ENCODE data around the gene PRR36.
"Not testable (repeated sequence)": the region's sequence is repeated elsewhere in the genome, so short reads cannot be mapped to it uniquely, and the experiment has no call there.

The PRR36 gene

DNA sequence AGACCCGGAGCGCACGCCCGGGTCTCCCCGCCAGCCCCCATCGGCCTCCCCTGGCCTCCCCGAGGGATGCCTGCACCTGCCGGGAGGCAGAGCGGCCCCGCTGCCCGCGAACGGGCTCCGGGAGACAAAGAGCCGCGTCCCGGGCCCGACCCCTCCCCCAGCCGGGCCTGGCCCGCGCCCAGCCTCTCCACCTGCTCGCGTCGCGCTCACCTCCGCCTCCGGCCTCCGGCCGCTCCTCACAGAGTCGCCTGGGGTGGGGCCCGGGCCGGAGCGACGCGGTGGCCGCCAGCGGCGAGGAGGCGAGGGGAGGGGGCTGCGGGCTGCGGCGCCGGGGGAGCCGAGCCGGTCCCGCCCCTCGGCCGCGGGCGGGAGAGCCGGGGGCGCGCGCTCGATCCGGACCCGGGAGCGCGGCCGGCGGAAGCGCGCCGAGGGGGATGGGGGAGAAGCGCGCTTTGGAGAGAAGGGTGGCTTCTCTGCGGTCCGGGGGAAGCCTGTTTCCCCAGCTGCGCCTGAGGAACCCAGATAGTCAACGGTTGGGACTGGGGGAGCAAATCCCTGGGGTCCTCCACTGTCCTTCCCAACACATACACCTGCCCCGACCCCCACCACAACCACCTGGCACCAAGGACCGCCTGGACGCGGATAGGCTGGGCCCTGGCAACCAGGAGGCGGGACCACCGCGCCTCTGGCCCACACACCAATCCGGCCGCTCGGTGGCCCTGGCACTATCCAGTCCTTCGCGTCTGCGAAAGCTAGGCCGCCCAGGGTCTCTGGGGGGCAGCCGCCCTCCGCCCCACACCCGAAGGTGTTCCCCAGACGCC lies at the start of gene PRR36:
PRR36 (minus strand) TSS at position 315 of the 821 bp plus-strand sequence. CDS start 701 bp downstream, outside the sequence.
- peak; percentile 63 to 67 for DNase-seq

DNA sequence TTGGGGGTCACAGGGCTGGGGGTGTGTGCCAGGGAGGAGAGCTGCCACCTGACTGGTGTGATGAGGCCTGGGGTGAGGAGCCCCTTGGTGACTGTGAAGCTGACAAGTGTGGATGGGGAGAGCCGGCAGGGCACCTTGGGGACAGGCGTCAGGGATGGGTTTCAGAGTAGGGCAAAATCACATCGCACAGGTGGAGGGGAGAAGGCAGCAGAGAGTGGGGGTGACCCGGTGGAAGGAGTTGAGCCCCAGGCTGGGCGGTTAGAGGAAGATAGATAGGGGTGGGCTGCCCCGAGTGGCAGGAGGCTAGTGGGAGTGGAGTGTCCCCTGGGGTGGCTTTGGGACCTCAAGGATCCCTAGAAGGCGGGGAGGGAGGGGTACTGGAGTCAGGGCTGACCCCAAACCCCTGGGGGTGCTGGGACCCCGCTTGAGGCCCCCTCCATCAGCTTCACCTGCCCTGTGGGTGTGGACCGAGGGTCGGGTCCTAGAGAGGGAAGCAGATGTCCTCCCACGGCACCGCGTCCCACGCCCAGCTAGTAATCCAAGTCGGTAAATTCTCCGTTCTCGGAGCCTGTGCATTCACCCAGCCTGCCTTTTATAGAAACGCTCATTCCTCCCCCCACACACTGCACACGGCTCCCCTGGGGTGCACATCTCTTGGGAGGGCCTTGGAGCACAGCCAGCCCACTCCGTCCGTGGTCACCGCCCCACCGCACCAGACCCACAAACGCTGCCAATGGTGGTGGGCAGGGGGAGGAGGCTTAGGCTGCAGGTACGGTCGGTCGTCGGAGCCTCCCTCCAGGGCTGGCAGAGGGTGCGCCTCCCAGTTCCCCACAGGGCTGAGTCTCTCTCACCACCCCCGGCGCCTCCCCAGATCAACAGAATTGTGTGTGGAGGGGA lies 49.4 kb upstream of the PRR36 start:
- DNase-seq: no peak

DNA sequence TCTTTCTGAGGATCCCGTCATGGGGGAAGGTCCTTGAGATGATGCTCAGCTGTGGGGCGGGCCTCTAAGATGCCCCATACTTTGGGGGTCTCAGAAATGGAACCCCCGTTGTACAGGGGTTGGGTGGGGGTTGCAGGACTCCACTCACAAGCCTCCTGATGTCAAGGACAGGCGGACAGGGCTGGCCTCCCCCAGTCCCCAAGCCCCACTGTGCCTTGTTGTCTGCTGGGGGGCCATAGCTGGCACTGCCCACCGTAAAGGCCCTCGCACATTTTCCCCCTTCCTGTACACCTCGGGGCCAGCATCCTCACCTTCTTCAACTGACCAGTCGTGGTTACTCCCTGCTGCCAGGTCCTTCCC lies 48.6 kb upstream of the PRR36 start:
- DNase-seq: no peak

GRCh38 chr19:7921967-7922835 lies 48.0 kb upstream of the PRR36 start:
- DNase-seq: no peak

- no peak for DNase-seq
Observed at GRCh38 chr19:7921302-7921966, 47.2 kb upstream of the PRR36 start.

- DNase-seq: peak; percentile 70 to 92
Observed at GRCh38 chr19:7920519-7921301, 46.5 kb upstream of the PRR36 start.

DNA sequence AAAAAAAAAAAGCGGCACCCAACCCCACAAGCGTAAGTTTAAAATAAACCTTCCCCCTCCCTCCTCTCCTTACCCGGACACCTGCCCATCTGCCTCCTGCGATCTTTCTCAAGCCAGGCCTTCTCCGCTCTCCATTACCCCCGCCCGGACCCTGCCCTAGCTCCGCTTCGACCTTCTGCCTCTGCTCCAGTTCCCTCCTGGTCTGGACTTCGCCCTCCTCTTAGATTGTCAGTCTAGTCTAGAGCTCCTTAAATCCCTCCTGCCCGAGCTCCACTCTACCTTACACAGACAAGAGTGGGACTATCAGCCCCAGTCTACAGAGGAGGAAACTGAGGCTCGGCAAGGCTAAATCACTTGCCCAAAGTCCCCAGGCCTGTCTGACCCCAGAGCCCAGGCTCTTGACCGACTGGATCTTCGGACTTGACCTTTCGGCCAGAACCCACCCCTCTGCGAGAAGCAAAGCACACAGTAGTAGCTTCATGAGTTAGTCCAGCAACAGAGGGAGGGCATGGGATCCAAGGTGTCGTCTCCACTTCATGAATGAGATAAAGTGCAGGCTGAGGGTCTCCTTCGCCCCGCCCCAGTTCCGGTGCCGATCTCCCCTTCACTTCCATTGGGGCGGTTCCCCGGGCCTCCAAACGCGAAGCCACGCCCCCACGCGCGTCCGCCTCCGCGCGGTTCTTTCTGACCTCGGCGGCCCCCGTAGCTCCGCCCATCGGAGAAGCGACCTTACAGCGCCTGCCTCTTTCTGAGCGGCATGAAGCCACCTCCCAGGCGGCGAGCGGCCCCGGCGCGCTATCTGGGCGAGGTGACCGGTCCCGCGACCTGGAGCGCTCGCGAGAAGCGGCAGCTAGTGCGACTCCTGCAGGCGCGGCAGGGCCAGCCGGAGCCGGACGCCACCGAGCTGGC lies 45.7 kb upstream of the PRR36 start, which contains the start of gene SNAPC2:
SNAPC2 (plus strand) TSS at position 729 of the 909 bp plus-strand sequence; CDS start at position 758, 29 bp downstream.
- DNase-seq: peak; percentile 70

DNA sequence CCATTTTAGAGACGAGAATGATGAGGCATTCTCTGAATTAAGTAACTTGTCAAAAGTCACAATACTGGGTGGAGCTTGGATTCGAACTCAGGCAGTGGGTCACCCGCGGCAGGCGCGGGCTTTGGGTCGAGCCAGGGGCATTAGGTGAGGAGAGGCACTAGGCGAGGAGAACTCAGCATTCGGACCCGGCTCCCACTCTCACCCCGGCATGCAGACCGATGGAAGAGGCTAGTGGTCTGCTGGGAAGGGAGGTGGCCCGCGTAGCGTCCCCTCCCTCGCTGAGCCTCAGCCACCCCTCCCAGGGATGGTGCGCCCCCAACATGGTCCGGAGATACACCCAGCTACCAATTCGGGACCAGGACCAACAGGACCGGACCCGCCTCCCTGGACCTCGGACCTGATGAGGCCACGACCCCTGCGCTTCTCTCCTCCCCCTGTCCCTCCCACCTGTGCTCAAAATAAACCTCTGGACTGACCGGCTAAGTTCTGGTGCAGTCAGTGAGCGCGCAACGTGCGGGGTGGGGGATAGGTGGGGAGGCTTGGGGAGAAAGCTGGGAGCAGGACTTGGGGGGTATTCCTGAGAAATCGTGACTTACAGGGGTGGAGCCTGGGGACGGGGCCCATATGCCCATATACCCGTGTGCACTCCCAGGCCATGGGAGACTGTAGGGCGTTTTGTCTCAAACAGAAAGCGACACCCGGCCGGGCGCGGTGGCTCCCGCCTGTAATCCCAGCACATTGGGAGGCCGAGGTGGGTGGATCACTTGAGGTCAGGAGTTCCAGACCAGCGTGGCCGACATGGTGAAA lies 44.6 kb upstream of the PRR36 start:
- no peak for DNase-seq

- DNase-seq: not testable (repeated sequence)
Observed at GRCh38 chr19:7918062-7918614, 43.9 kb upstream of the PRR36 start.

DNA sequence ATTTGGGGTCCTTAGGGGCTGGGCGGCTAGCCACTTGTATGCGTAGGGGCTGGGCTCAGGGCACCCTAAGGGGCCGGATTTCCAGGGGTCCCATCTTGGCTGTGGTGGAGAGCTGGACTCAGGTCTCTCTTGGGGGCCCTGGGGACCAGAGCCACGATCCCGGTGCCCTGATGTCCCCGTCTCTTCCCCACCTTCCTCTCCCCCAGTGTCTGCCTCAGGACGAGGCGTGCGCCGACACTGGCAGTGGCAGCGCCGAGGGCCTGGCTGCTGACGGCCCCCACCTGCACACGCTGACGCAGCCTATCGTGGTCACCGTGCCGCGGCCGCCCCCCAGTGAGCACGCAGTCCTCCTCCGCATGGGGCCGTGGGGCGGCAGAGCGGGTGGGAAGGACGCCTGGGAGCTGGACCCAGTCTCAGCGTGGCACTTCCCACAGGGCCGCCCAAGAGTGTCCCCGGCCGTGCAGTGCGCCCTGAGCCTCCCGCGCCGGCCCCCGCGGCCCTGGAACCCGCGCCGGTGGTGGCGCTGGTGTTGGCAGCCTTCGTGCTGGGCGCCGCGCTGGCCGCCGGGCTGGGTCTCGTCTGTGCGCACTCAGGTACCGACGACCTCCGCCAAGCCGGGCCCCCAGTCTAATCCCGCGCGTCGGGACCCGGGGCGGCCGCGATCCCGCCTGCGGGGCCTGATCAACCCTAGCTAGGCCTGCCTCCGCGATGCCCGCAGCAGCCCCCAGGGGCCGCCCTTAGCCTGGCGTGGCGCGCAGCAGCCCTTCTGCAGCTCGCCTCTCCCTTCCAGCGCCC lies 43.3 kb upstream of the PRR36 start:
- DNase-seq: no peak

GRCh38 chr19:7916955-7917266 lies 42.7 kb upstream of the PRR36 start:
- DNase-seq: no peak

- no peak for DNase-seq
Observed at GRCh38 chr19:7916103-7916954, 42.1 kb upstream of the PRR36 start.

GRCh38 chr19:7915250-7916102 lies 41.3 kb upstream of the PRR36 start:
- DNase-seq: no peak

DNA sequence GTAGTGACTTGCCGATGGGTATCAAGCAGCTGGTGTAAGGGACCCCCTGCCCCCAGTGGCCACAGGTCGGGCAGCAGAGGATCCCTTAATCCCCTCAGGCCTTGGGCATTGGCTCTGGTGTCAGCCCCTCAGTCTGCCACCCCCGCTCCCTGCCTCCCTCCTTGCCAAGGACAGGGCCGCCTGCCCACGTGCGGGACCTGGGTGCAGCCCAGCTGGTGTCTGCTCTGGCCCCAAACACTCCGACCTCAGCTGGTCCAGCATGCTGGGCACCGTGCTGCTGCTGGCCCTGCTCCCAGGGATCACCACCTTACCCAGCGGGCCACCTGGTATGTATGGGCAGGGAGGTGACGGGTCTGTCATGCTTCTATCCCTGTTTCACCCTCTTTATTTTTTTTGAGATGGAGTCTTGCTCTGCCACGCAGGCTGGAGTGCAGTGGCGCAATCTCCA lies 40.4 kb upstream of the PRR36 start, which contains the start of gene TGFBR3L:
TGFBR3L (plus strand) TSS at position 233 of the 448 bp plus-strand sequence.
- no peak for DNase-seq

- no peak for DNase-seq
Observed at GRCh38 chr19:7914099-7914498, 39.9 kb upstream of the PRR36 start.

- DNase-seq: no peak
Observed at GRCh38 chr19:7913652-7914051, 39.5 kb upstream of the PRR36 start.
